IMR-90 (cell line): ENCODE measurements around the gene BIRC5. TPM values are rescaled to one million over a fixed set of nuclear protein-coding genes. Genes with fewer than 3 reads are reported as not detected.

ENCODE experiments used
- ATAC-seq: fragments of 200-7000 bp; cut with Tn5 transposase; 2 replicates; pipeline ENCODE4 v1.9.1; 2020; ENCODE audit warnings: low read depth, mild to moderate bottlenecking, moderate library complexity
- BruUV-seq: library from RNA; stranded (reverse); fragments of 400-500 nt; replicated peaks from 2 replicates; lab custom pipeline; 2021; lab: Mats Ljungman, UMichigan
- CTCF ChIA-PET: fragments of 300-600 bp; formaldehyde crosslinking; extraction: SDS; loops from one replicate; lab custom pipeline; 2021; ENCODE audit warnings: antibody characterized with exemption; lab: Yijun Ruan, JAX
- POLR2A ChIA-PET: fragments of 300-600 bp; sonication (Branson Sonifier 250); formaldehyde crosslinking; loops from one replicate; lab custom pipeline; 2022; ENCODE audit warnings: antibody characterized with exemption; ENCODE audit not compliant: unreplicated experiment; lab: Charles Lee
- DNase-seq: peaks from one replicate; pipeline ENCODE4 v3.0.0; 2013
- H2AFZ ChIP-seq: replicated peaks from 2 replicates; pipeline ENCODE3; 2013; ENCODE audit warnings: low read length, mild to moderate bottlenecking; ENCODE audit not compliant: poor library complexity
- H2AK5ac ChIP-seq: 2 replicates; pipeline ENCODE4 v1.6.1; 2013; ENCODE audit warnings: low read depth, low read length, inconsistent platforms
- H2AK9ac ChIP-seq: replicated peaks from 2 replicates; pipeline ENCODE3; 2013; ENCODE audit warnings: mild to moderate bottlenecking, low read depth, low read length, moderate library complexity; ENCODE audit not compliant: poor library complexity
- H2BK120ac ChIP-seq: 2 replicates; pipeline ENCODE4 v1.6.1; 2013; ENCODE audit warnings: low read depth, low read length, inconsistent platforms
- H2BK15ac ChIP-seq: 3 replicates; pipeline ENCODE4 v1.6.1; 2013; ENCODE audit warnings: low read depth, low read length, inconsistent platforms
- H2BK20ac ChIP-seq: 2 replicates; pipeline ENCODE4 v1.6.1; 2013; ENCODE audit warnings: low read depth, mild to moderate bottlenecking, inconsistent platforms, low read length, moderate library complexity
- H2BK5ac ChIP-seq: 2 replicates; pipeline ENCODE4 v1.6.1; 2013; ENCODE audit warnings: mild to moderate bottlenecking, low read depth, low read length, inconsistent platforms; ENCODE audit not compliant: poor library complexity, severe bottlenecking
- H3K14ac ChIP-seq: replicated peaks from 2 replicates; pipeline ENCODE4 v1.6.1; 2013; ENCODE audit warnings: low read depth, low read length, inconsistent platforms
- H3K18ac ChIP-seq: 2 replicates; pipeline ENCODE4 v1.6.1; 2013; ENCODE audit warnings: low read depth, low read length, control low read depth
- H3K23ac ChIP-seq: 2 replicates; pipeline ENCODE4 v1.6.1; 2013; ENCODE audit warnings: low read depth, low read length, inconsistent platforms
- H3K27ac ChIP-seq: 2 replicates; pipeline ENCODE4 v1.5.1; 2013; ENCODE audit warnings: mild to moderate bottlenecking, control low read depth, low read length; ENCODE audit not compliant: insufficient read depth
- H3K27me3 ChIP-seq: 2 replicates; pipeline ENCODE4 v1.6.1; 2013; ENCODE audit warnings: low read length; ENCODE audit not compliant: control insufficient read depth, insufficient read depth
- H3K36me3 ChIP-seq: 2 replicates; pipeline ENCODE4 v1.6.1; 2013; ENCODE audit warnings: low read length, mixed read lengths; ENCODE audit not compliant: control insufficient read depth, insufficient read depth
- H3K4ac ChIP-seq: 2 replicates; pipeline ENCODE4 v1.6.1; 2013; ENCODE audit warnings: low read depth, low read length, inconsistent platforms
- H3K4me1 ChIP-seq: 2 replicates; pipeline ENCODE4 v1.6.1; 2013; ENCODE audit warnings: low read length, mixed read lengths; ENCODE audit not compliant: control insufficient read depth, insufficient read depth
- H3K4me2 ChIP-seq: 2 replicates; pipeline ENCODE4 v1.6.1; 2013; ENCODE audit warnings: low read depth, mild to moderate bottlenecking, control low read depth, low read length, moderate library complexity
- H3K4me3 ChIP-seq: 2 replicates; pipeline ENCODE4 v1.5.1; 2013; ENCODE audit warnings: low read depth, mild to moderate bottlenecking, control low read depth, low read length, moderate library complexity; ENCODE audit not compliant: insufficient read depth
- H3K56ac ChIP-seq: 2 replicates; pipeline ENCODE4 v1.6.1; 2013; ENCODE audit warnings: low read length, inconsistent platforms; ENCODE audit not compliant: insufficient read depth; ENCODE audit errors: extremely low read depth
- H3K79me1 ChIP-seq, 2 experiments: 2 replicates each; pipeline ENCODE4 v1.6.1; 2013; ENCODE audit warnings: low read length in 2 of 2, inconsistent platforms in 1 of 2, low read depth in 1 of 2
- H3K9ac ChIP-seq: 2 replicates; pipeline ENCODE4 v1.6.1; 2013; ENCODE audit warnings: low read depth, low read length, control low read depth
- H3K9me1 ChIP-seq: 2 replicates; pipeline ENCODE4 v1.6.1; 2013; ENCODE audit warnings: low read length, inconsistent platforms; ENCODE audit not compliant: insufficient read depth
- H3K9me3 ChIP-seq: 2 replicates; pipeline ENCODE4 v1.6.1; 2013; ENCODE audit warnings: low read length; ENCODE audit not compliant: control insufficient read depth, insufficient read depth
- H4K20me1 ChIP-seq: 2 replicates; pipeline ENCODE4 v1.6.1; 2013; ENCODE audit warnings: low read length, inconsistent platforms; ENCODE audit not compliant: insufficient read depth
- H4K5ac ChIP-seq: 2 replicates; pipeline ENCODE4 v1.6.1; 2013; ENCODE audit warnings: mild to moderate bottlenecking, low read depth, low read length, control low read depth
- H4K8ac ChIP-seq, 2 experiments: 2 replicates each; pipeline ENCODE4 v1.6.1; 2013; ENCODE audit warnings: low read depth in 2 of 2, low read length in 2 of 2, control low read depth in 1 of 2, inconsistent platforms in 1 of 2
- H4K91ac ChIP-seq: 2 replicates; pipeline ENCODE4 v1.6.1; 2013; ENCODE audit warnings: low read depth, low read length, inconsistent platforms; ENCODE audit not compliant: insufficient read depth
- BHLHE40 ChIP-seq: fragments of 150-350 bp; IDR thresholded peaks from 2 replicates; pipeline ENCODE4 v1.6.1; 2016; ENCODE audit warnings: mild to moderate bottlenecking, low read depth, low read length
- CEBPB ChIP-seq: IDR thresholded peaks from 2 replicates; pipeline ENCODE4 v1.6.1; 2012; ENCODE audit warnings: low read depth, low read length, improper control_type of control experiment
- CHD1 ChIP-seq: IDR thresholded peaks from 2 replicates; pipeline ENCODE4 v1.6.1; 2012; ENCODE audit warnings: low read depth, low read length, improper control_type of control experiment
- CTCF ChIP-seq: conservative IDR thresholded peaks from 2 replicates; pipeline ENCODE4 v1.5.1; 2012; ENCODE audit warnings: mild to moderate bottlenecking, low read depth, low read length, improper control_type of control experiment
- ELK1 ChIP-seq: fragments of 150-350 bp; IDR thresholded peaks from 2 replicates; pipeline ENCODE4 v1.6.1; 2016; ENCODE audit warnings: low read depth, mild to moderate bottlenecking, low read length, moderate library complexity, borderline replicate concordance
- FOS ChIP-seq: fragments of 150-350 bp; IDR thresholded peaks from 2 replicates; pipeline ENCODE4 v1.6.1; 2016; ENCODE audit warnings: low read depth, low read length
- MAFK ChIP-seq: IDR thresholded peaks from 2 replicates; pipeline ENCODE4 v1.6.1; 2012; ENCODE audit warnings: low read depth, low read length, improper control_type of control experiment
- MAZ ChIP-seq: IDR thresholded peaks from 2 replicates; pipeline ENCODE4 v1.6.1; 2012; ENCODE audit warnings: low read depth, mild to moderate bottlenecking, low read length, improper control_type of control experiment, moderate library complexity, borderline replicate concordance
- MXI1 ChIP-seq: IDR thresholded peaks from 2 replicates; pipeline ENCODE4 v1.6.1; 2012; ENCODE audit warnings: low read depth, mild to moderate bottlenecking, low read length, moderate library complexity, borderline replicate concordance
- NFE2L2 ChIP-seq: fragments of 150-350 bp; IDR thresholded peaks from 2 replicates; pipeline ENCODE4 v1.6.1; 2016; ENCODE audit warnings: low read depth, mild to moderate bottlenecking, low read length
- POLR2A ChIP-seq: IDR thresholded peaks from 2 replicates; pipeline ENCODE4 v1.6.1; 2012; ENCODE audit warnings: mild to moderate bottlenecking, low read depth, low read length
- RAD21 ChIP-seq: IDR thresholded peaks from 2 replicates; pipeline ENCODE4 v1.6.1; 2012; ENCODE audit warnings: low read length, improper control_type of control experiment
- RCOR1 ChIP-seq: IDR thresholded peaks from 2 replicates; pipeline ENCODE4 v1.6.1; 2012; ENCODE audit warnings: mild to moderate bottlenecking, low read length, improper control_type of control experiment; ENCODE audit not compliant: insufficient replicate concordance
- RFX5 ChIP-seq: IDR thresholded peaks from 2 replicates; pipeline ENCODE4 v1.8.0; 2012; ENCODE audit warnings: low read depth, mild to moderate bottlenecking, low read length, moderate library complexity
- SMC3 ChIP-seq: fragments of 150-350 bp; IDR thresholded peaks from 2 replicates; pipeline ENCODE4 v1.6.1; 2016; ENCODE audit warnings: low read depth, mild to moderate bottlenecking, antibody characterized with exemption, low read length, moderate library complexity
- USF2 ChIP-seq: fragments of 150-350 bp; IDR thresholded peaks from 2 replicates; pipeline ENCODE4 v1.6.1; 2017; ENCODE audit warnings: mild to moderate bottlenecking, antibody characterized with exemption, low read length, low read depth
- WGBS, 2 experiments: methylation state at CpG; one replicate each; pipeline versions ENCODE4 v1.1.5 to v1.1.7; 2013; ENCODE audit warnings: missing lambda C conversion rate in 2 of 2; ENCODE audit not compliant: insufficient read length in 1 of 2; ENCODE audit errors: extremely low coverage in 2 of 2; 5-methylcytosine and 5-hydroxymethylcytosine counted together
- dilution Hi-C: fragments of 300-500 bp; cut with HindIII; formaldehyde crosslinking; loops from one replicate; pipeline ENCODE4 v1.14.3; 2018; ENCODE audit warnings: low sequenced_read_pairs; ENCODE audit not compliant: unreplicated experiment
- in situ Hi-C: fragments of 300-500 bp; cut with MboI; formaldehyde crosslinking; loops from 3 replicates; pipeline ENCODE4 v1.14.3; 2019; ENCODE audit warnings: low sequenced_read_pairs, inconsistent platforms, mixed read lengths
- intact Hi-C: fragments of 100-400 bp; cut with micrococcal nuclease; formaldehyde crosslinking; loops from 2 replicates; pipeline ENCODE4 v1.10.0; 2022
- polyA plus RNA-seq, 3 experiments: library from polyadenylated mRNA; depleted of rRNA; stranded (reverse); fragments of >200 nt; gene quantifications; 2 replicates each; pipeline ENCODE4 v1.2.3, GENCODE V29; 2012; ENCODE audit warnings: low replicate concordance in 1 of 3
- total RNA-seq: library from RNA; depleted of rRNA; stranded (reverse); fragments of >200 nt; gene quantifications from 2 replicates; pipeline ENCODE4 v1.2.3, GENCODE V29; 2012

Gene BIRC5
- total and polyA plus RNA-seq, 2 of the 4 experiments (the other 2 are of a cell fraction), result 16.6 to 52.7 TPM

- Histone ChIP-seq H3K18ac (no peak overlapping the region), H2BK5ac (no peak overlapping the region), H3K4me3 (no peak overlapping the region), H3K79me1 (no peaks in the 10 kb centered on the region), H2AK9ac (no peak overlapping the region), H2BK15ac (no peak overlapping the region), H3K4ac (no peak overlapping the region), H3K4me1 (no peaks in the 10 kb centered on the region), H3K9me3 (no peaks in the 10 kb centered on the region), H2BK20ac (no peak overlapping the region), H2BK120ac (no peak overlapping the region), H3K23ac (no peak overlapping the region), H3K36me3 (no peaks in the 10 kb centered on the region), H2AK5ac (no peak overlapping the region), H3K14ac (no peak overlapping the region), H3K9ac (no peak overlapping the region), H3K4me2 (no peak overlapping the region), H4K20me1 (no peaks in the 10 kb centered on the region), H3K27me3 (peaks cover 39% of the 10 kb centered on the region), H2AFZ (no peak overlapping the region), H3K56ac (no peak overlapping the region), H3K27ac (no peak overlapping the region), H4K91ac (no peak overlapping the region), H3K9me1 (no peaks in the 10 kb centered on the region), H4K8ac (no peak overlapping the region), H4K5ac (no peak overlapping the region)
- no TSS peak for BruUV-seq
- intact Hi-C loops (no loop called here), dilution Hi-C loops (no loop called here), in situ Hi-C loops (no loop called here)
- no peak for DNase-seq
- CTCF ChIA-PET, result no interaction called here
- 95% methylated on average over 2 of the region's 2 CpGs; no CpG with 5 or more reads in 1 of the 2 experiments for WGBS, 2 experiments
- no peak for TF ChIP-seq SMC3
- TF ChIP-seq POLR2A, result no peak
- TF ChIP-seq USF2, result no peak
- TF ChIP-seq FOS, result no peak
- no peak for TF ChIP-seq CHD1
- TF ChIP-seq CTCF, result no peak
- TF ChIP-seq MAFK, result no peak
- TF ChIP-seq MXI1, result no peak
- TF ChIP-seq NFE2L2, result no peak
- no peak for TF ChIP-seq ELK1
- TF ChIP-seq BHLHE40, result no peak
- no peak for TF ChIP-seq RFX5
- TF ChIP-seq CEBPB, result no peak
- no peak for TF ChIP-seq RCOR1
- TF ChIP-seq RAD21, result no peak
- no peak for TF ChIP-seq MAZ
- no peak for ATAC-seq
- POLR2A ChIA-PET, result no interaction called here
Observed at GRCh38 chr17:78232859-78233173, 18.8 kb downstream of the BIRC5 start.
